Measurements from ENCODE around the gene FHIP1B.
A peak's percentile ranks its signal among the peaks of the same experiment; 100 is the strongest.

GRCh38 chr11:6234387-6235107 lies at the start of gene FHIP1B:
- TF ChIP-seq POLR2AphosphoS5 (IDR thresholded peaks at IDR 0.05) (peak; percentile 72 to 95 (median 82)), POLR2A (IDR thresholded peaks at IDR 0.05) (peak in 1 of 4 donors; percentile 18), CTCF (IDR thresholded peaks at IDR 0.05) (no peak), EP300 (IDR thresholded peaks at IDR 0.05) (no peak)
